T47D (cell line): ENCODE measurements around the gene DOK5.
"Not testable (repeated sequence)": the region's sequence is repeated elsewhere in the genome, so short reads cannot be mapped to it uniquely, and the experiment has no call there.

ENCODE experiments used
- DNase-seq, 2 experiments: peaks; one replicate each; pipeline versions ENCODE4 v3.0.0 to v3.0.0-alpha.2; 2011 to 2012; ENCODE audit warnings: low read depth in 1 of 2, low spot score in 1 of 2
- JUND ChIP-seq: IDR thresholded peaks from 2 replicates; pipeline ENCODE4 v1.6.1; 2012; ENCODE audit warnings: low read depth
- in situ Hi-C: cut with HindIII; loops from 2 replicates; pipeline ENCODE4 v1.10.0; 2016; ENCODE audit warnings: low sequenced_read_pairs, low pct_unique_long_range_greater_than_20kb

DOK5 gene

GRCh38 chr20:54475334-54476168 is at the start of gene DOK5:
TSS of gene DOK5 (plus strand) at chr20:54475593. CDS start at chr20:54475947, 354 bp downstream.
- TF ChIP-seq JUND: no peak
- no peak for DNase-seq
- in situ Hi-C loops: no loop called here

GRCh38 chr20:54429364-54429763 is 46.0 kb upstream of the DOK5 start:
- no peak for TF ChIP-seq JUND
- DNase-seq: peak; percentile 10 to 30
- in situ Hi-C loops: no loop called here

- TF ChIP-seq JUND: no peak
- DNase-seq: no peak
Measured at GRCh38 chr20:54431156-54431944, 44.0 kb upstream of the DOK5 start.

GRCh38 chr20:54432966-54433365 is 42.4 kb upstream of the DOK5 start:
- in situ Hi-C loops: no loop called here
- DNase-seq: no peak
- no peak for TF ChIP-seq JUND

More at GRCh38 chr20:54431156-54431944, 44.0 kb upstream of the DOK5 start:
- in situ Hi-C loops: no loop called here

GRCh38 chr20:54433636-54434035 is 41.8 kb upstream of the DOK5 start:
- TF ChIP-seq JUND: no peak
- DNase-seq: peak in 1 of 2 experiments; percentile 36
- in situ Hi-C loops: no loop called here

GRCh38 chr20:54434196-54434595 is 41.2 kb upstream of the DOK5 start:
- DNase-seq: no peak
- TF ChIP-seq JUND: no peak
- in situ Hi-C loops: no loop called here

GRCh38 chr20:54435015-54435414 is 40.4 kb upstream of the DOK5 start:
- no peak for DNase-seq
- in situ Hi-C loops: no loop called here
- no peak for TF ChIP-seq JUND

GRCh38 chr20:54436410-54436809 is 39.0 kb upstream of the DOK5 start:
- DNase-seq, in situ Hi-C loops: not testable (repeated sequence)

GRCh38 chr20:54438166-54438565 is 37.2 kb upstream of the DOK5 start:
- DNase-seq: no peak
- in situ Hi-C loops: no loop called here
- no peak for TF ChIP-seq JUND

GRCh38 chr20:54450207-54450606 is 25.2 kb upstream of the DOK5 start:
- DNase-seq: no peak
- TF ChIP-seq JUND: no peak
- in situ Hi-C loops: no loop called here

GRCh38 chr20:54451171-54451570 is 24.2 kb upstream of the DOK5 start:
- in situ Hi-C loops: no loop called here
- DNase-seq: no peak
- no peak for TF ChIP-seq JUND

- DNase-seq: no peak
- in situ Hi-C loops: no loop called here
- no peak for TF ChIP-seq JUND
Measured at GRCh38 chr20:54452277-54452676, 23.1 kb upstream of the DOK5 start.

GRCh38 chr20:54454982-54455381 is 20.4 kb upstream of the DOK5 start:
- no peak for DNase-seq
- no peak for TF ChIP-seq JUND
- in situ Hi-C loops: no loop called here
